AG04450 (cell line): ENCODE measurements around the gene NMS. TPM values are rescaled to one million over a fixed set of nuclear protein-coding genes. Genes with fewer than 3 reads are reported as not detected.

ENCODE experiments used
- CTCF ChIA-PET: fragments of 300-600, 350-600 bp; formaldehyde crosslinking; extraction: SDS; loops from one replicate; lab custom pipeline; 2022; ENCODE audit warnings: antibody characterized with exemption, inconsistent platforms; lab: Charles Lee
- POLR2A ChIA-PET: fragments of 350-600 bp; formaldehyde crosslinking; extraction: SDS; loops from one replicate; lab custom pipeline; 2021; ENCODE audit warnings: antibody characterized with exemption, inconsistent platforms; lab: Yijun Ruan, JAX
- DNase-seq: peaks from one replicate; pipeline ENCODE4 v3.0.0-alpha.2; 2011; ENCODE audit warnings: low read depth, low spot score
- H3K27ac ChIP-seq: one replicate; pipeline ENCODE4 v1.5.1; 2012; ENCODE audit warnings: low read depth, low read length, control low read depth
- H3K27me3 ChIP-seq: one replicate; pipeline ENCODE4 v1.6.0; 2012; ENCODE audit warnings: low read length; ENCODE audit not compliant: control insufficient read depth, insufficient read depth
- H3K4me3 ChIP-seq: 2 replicates; pipeline ENCODE4 v1.5.1; 2011; ENCODE audit warnings: mild to moderate bottlenecking, low read depth, low read length, control low read depth
- H3K9me3 ChIP-seq: 2 replicates; pipeline ENCODE4 v1.5.1; 2012; ENCODE audit warnings: low read length; ENCODE audit not compliant: control insufficient read depth, insufficient read depth
- polyA minus RNA-seq: library from RNA; depleted of rRNA, polyadenylated mRNA; stranded (reverse); fragments of >200 nt; gene quantifications from 2 replicates; pipeline ENCODE4 v1.2.3, GENCODE V29; 2011; rRNA and poly(A)+ RNA removed
- polyA plus RNA-seq: library from polyadenylated mRNA; depleted of rRNA; stranded (reverse); fragments of >200 nt; gene quantifications from 2 replicates; pipeline ENCODE4 v1.2.3, GENCODE V29; 2011; rRNA removed
- TF ChIP-seq, protein P1 (sequence below): IDR thresholded peaks from 2 replicates; pipeline ENCODE4 v1.5.1; 2011; ENCODE audit warnings: low read depth, low read length, control low read depth, inconsistent platforms

Gene NMS, protein sequence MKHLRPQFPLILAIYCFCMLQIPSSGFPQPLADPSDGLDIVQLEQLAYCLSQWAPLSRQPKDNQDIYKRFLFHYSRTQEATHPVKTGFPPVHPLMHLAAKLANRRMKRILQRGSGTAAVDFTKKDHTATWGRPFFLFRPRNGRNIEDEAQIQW
- not detected in 2 replicates for polyA plus RNA-seq
- not detected in 2 replicates for polyA minus RNA-seq

DNA sequence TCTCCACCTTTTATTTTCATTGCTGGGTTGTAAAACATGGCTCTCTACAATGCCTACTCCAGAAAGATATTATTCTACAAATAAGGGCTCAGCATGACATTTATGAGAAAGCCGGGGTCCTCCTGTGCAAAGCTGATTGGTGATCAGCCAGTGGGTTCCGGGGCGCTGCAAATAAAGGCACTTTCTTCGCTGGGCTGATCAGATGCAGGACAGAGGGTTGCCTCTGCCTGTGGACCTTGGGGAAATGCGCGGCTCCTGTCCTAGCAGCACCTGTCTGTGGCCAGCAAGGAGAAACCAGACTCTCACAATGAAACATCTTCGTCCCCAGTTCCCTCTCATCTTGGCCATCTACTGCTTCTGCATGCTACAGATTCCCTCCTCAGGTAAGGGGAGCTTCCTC lies at the start of gene NMS:
TSS of gene NMS (plus strand) at position 301 of the 400 bp plus-strand sequence. CDS start at position 308, 7 bp downstream.
- no peak for DNase-seq
- CTCF ChIA-PET = no interaction called here
- H3K27ac ChIP-seq = no peak within 1 kb of the TSS
- no peaks in the 10 kb centered on the region for H3K27me3 ChIP-seq
- POLR2A ChIA-PET = interaction anchor here (0.6 kb wide), 1 partner anchor 81 kb away, joined by 5 read pairs; no protein-coding TSS in a partner anchor
- TF ChIP-seq, protein P1, sequence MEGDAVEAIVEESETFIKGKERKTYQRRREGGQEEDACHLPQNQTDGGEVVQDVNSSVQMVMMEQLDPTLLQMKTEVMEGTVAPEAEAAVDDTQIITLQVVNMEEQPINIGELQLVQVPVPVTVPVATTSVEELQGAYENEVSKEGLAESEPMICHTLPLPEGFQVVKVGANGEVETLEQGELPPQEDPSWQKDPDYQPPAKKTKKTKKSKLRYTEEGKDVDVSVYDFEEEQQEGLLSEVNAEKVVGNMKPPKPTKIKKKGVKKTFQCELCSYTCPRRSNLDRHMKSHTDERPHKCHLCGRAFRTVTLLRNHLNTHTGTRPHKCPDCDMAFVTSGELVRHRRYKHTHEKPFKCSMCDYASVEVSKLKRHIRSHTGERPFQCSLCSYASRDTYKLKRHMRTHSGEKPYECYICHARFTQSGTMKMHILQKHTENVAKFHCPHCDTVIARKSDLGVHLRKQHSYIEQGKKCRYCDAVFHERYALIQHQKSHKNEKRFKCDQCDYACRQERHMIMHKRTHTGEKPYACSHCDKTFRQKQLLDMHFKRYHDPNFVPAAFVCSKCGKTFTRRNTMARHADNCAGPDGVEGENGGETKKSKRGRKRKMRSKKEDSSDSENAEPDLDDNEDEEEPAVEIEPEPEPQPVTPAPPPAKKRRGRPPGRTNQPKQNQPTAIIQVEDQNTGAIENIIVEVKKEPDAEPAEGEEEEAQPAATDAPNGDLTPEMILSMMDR = no peak
- H3K4me3 ChIP-seq = no peak within 1 kb of the TSS
- H3K9me3 ChIP-seq = no peaks in the 10 kb centered on the region

DNA sequence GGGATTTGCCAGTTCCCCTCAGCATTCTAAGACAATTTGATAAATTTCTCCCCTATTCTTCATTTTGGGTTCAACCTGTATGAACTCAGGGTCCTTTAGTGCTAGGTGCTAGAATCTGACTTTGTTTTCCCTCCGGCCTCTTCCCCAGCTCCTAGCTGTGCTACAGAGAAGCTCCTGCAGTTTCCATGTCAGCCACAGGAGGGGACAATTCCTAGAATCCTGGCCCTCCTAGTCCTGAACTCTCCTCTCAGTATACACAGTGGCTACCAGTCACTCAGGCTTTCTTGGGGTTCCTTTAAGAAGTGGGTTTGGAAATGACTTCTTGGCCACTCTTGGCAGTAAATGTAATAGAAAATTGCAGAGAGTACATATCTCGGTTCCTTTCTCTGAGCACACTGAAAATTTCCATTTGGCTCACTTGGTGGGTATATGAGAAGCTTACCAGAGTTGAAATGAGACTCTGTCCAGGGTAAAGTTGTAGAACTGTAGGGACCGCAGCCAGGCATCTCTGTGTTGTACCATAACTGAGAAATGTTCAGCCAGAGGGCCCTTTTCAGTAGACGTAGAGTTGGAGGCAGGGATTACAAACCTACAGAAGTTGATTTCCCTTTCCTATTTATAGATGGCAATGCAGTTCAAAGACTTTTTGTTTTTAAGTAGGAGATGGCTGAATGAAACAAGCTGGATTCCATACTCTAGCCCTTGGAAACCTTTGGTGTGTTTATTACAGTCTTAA lies 47.8 kb upstream of the NMS start:
- no peaks in the 10 kb centered on the region; the same call in 1 of the 2 replicates for H3K9me3 ChIP-seq
- H3K27ac ChIP-seq = no peak overlapping the region
- TF ChIP-seq, protein P1 = peak; percentile 71
- no peak for DNase-seq
- H3K4me3 ChIP-seq = no peak overlapping the region
- CTCF ChIA-PET = interaction anchor here (0.5 to 2.6 kb wide), 9 partner anchors 10 to 1264 kb away, joined by 3 to 19 read pairs (median 5); no protein-coding TSS in a partner anchor
- POLR2A ChIA-PET = no interaction called here
- H3K27me3 ChIP-seq = peaks cover 14% of the 10 kb centered on the region

DNA sequence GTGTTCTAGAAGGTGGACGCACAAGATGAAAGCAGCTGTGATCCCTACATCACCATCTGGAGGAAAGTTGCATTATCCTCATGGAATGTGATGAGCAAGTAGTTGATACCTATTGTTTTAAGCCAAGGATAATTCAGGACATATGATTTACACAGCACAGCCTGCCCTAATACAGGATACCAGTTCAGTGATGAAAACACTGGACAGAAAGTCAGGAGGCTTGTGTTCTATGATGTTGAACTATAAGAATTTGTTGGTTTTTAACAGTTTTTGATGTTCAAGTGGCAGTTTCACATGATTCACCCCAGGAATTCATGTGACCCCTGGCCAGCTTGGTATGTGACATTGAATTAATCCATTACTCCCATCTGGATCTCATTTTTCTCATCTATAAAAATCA lies 46.7 kb upstream of the NMS start:
- no peak for DNase-seq
- Histone ChIP-seq H3K4me3 (no peak overlapping the region), H3K27ac (no peak overlapping the region), H3K27me3 (peaks cover 14% of the 10 kb centered on the region), H3K9me3 (no peaks in the 10 kb centered on the region; the same call in 1 of the 2 replicates)
- POLR2A ChIA-PET = no interaction called here
- TF ChIP-seq, protein P1 = no peak
- CTCF ChIA-PET = interaction anchor here (2.6 kb wide), 1 partner anchor 43 kb away, joined by 8 read pairs; no protein-coding TSS in a partner anchor

DNA sequence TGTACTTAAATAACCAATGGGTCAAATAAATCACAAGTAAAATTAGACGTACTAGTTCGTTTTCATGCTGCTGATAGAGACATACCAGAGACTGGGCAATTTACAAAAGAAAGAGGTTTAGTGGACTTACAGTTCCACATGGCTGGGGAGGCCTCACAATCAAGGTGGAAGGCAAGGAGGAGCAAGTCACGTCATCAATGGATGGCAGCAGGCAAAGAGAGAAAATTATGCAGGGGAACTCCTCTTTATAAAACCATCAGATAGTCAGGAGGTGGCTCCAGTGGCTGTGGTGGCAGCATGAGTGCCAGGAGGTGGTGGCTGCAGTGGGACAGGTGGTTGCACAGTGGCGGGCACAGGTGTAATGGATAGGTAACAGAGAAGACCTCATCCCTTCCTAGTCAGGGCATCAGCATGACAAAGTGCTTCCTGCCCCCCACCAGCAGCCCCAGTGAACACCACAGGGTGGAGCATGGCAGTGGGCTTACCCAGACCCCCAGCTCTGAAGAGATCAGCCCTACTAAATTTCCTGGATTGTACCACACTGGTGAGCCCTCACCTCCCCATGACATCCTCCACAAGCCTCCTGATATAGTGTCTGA lies 45.9 kb upstream of the NMS start:
- Histone ChIP-seq H3K9me3 (no peaks in the 10 kb centered on the region; the same call in 1 of the 2 replicates), H3K27ac (no peak overlapping the region), H3K4me3 (no peak overlapping the region), H3K27me3 (peaks cover 14% of the 10 kb centered on the region)
- no peak for DNase-seq
- CTCF ChIA-PET = interaction anchor here (0.6 to 2.2 kb wide), 2 partner anchors 158 to 162 kb away, joined by 4 to 12 read pairs; no protein-coding TSS in a partner anchor
- POLR2A ChIA-PET = no interaction called here
- TF ChIP-seq, protein P1 = no peak
